GM12878 (cell line): ENCODE results near the gene TMEM229B. TPM values are rescaled to one million over a fixed set of nuclear protein-coding genes. Genes with fewer than 3 reads are reported as not detected.

Source experiments
- ATAC-seq: fragments of 200-7000 bp; cut with Tn5 transposase; 3 replicates; pipeline ENCODE4 v1.9.1; 2020; ENCODE audit warnings: mild to moderate bottlenecking, moderate library complexity
- BruUV-seq: library from RNA; stranded (reverse); fragments of 400-500 nt; replicated peaks from 2 replicates; lab custom pipeline; 2021; lab: Mats Ljungman, UMichigan
- CTCF ChIA-PET: fragments of 300-600 bp; sonication (Branson Sonifier 250); formaldehyde crosslinking; extraction: SDS; loops from one replicate; lab custom pipeline; 2021; ENCODE audit warnings: inconsistent platforms; lab: Yijun Ruan, JAX
- POLR2A ChIA-PET: fragments of 350-600 bp; formaldehyde crosslinking; extraction: SDS; loops from one replicate; lab custom pipeline; 2021; ENCODE audit warnings: inconsistent platforms; lab: Charles Lee
- RAD21 ChIA-PET: fragments of 300-600 bp; sonication (Branson Sonifier 250); formaldehyde crosslinking; loops from one replicate; lab custom pipeline; 2023; ENCODE audit warnings: antibody characterized with exemption; ENCODE audit not compliant: unreplicated experiment; lab: Charles Lee
- SMC1A ChIA-PET: fragments of 300-600 bp; sonication (Branson Sonifier 250); formaldehyde crosslinking; loops from one replicate; lab custom pipeline; 2023; ENCODE audit not compliant: unreplicated experiment, uncharacterized antibody; lab: Charles Lee
- DNase-seq: peaks from one replicate; pipeline ENCODE4 v3.0.0-alpha.2; 2011; ENCODE audit warnings: low read depth, low spot score
- FAIRE-seq: peaks from 3 replicates; lab custom pipeline; 2011; peaks lifted over from hg19 to GRCh38; lab: Jason Lieb, UNC
- H2AFZ ChIP-seq: 2 replicates; pipeline ENCODE4 v1.6.0; 2011; ENCODE audit warnings: low read depth, low read length, control low read depth; ENCODE audit not compliant: control insufficient read depth
- H3K27ac ChIP-seq: 2 replicates; pipeline ENCODE4 v1.5.1; 2011; ENCODE audit warnings: control low read depth; ENCODE audit not compliant: control insufficient read depth, insufficient read depth
- H3K27me3 ChIP-seq, 2 experiments: replicated peaks in 1 of 2; 2 replicates each; pipeline versions ENCODE4 v1.6.0 to v1.6.1; 2011; ENCODE audit warnings: low read length in 1 of 2; ENCODE audit not compliant: control insufficient read depth in 2 of 2, insufficient read depth in 2 of 2
- H3K36me3 ChIP-seq, 2 experiments: 2 replicates each; pipeline ENCODE4 v1.5.1; 2011; ENCODE audit warnings: low read length in 1 of 2; ENCODE audit not compliant: control insufficient read depth in 2 of 2, insufficient read depth in 2 of 2
- H3K4me1 ChIP-seq: 2 replicates; pipeline ENCODE4 v1.6.1; 2011; ENCODE audit warnings: mild to moderate bottlenecking, low read length, moderate library complexity, mixed read lengths; ENCODE audit not compliant: control insufficient read depth, insufficient read depth
- H3K4me2 ChIP-seq: 2 replicates; pipeline ENCODE4 v1.6.0; 2011; ENCODE audit warnings: control low read depth; ENCODE audit not compliant: control insufficient read depth, insufficient read depth
- H3K4me3 ChIP-seq: fragments of 200-600 bp; sonication (generic); 2 replicates; pipeline ENCODE4 v1.5.1; 2016
- H3K79me2 ChIP-seq: 2 replicates; pipeline ENCODE4 v1.6.0; 2011; ENCODE audit warnings: low read length; ENCODE audit not compliant: control insufficient read depth, insufficient read depth
- H3K9ac ChIP-seq: 2 replicates; pipeline ENCODE4 v1.8.0; 2011; ENCODE audit warnings: low read length, control low read depth, mixed read lengths; ENCODE audit not compliant: control insufficient read depth, insufficient read depth
- H3K9me3 ChIP-seq: replicated peaks from 3 replicates; pipeline ENCODE4 v1.5.1; 2011; ENCODE audit warnings: mild to moderate bottlenecking, low read length; ENCODE audit not compliant: control insufficient read depth, insufficient read depth
- H4K20me1 ChIP-seq: 2 replicates; pipeline ENCODE4 v1.6.0; 2011; ENCODE audit not compliant: control insufficient read depth, insufficient read depth
- ATF7 ChIP-seq: fragments of 450-650 bp; IDR thresholded peaks from 2 replicates; pipeline ENCODE4 v1.6.1; 2016; ENCODE audit warnings: low read depth, mild to moderate bottlenecking
- MTA3 ChIP-seq: IDR thresholded peaks from 2 replicates; pipeline ENCODE4 v1.6.1; 2012; ENCODE audit warnings: low read length, inconsistent platforms, borderline replicate concordance
- NFYA ChIP-seq: IDR thresholded peaks from 2 replicates; pipeline ENCODE4 v1.6.1; 2011; ENCODE audit warnings: low read depth, mild to moderate bottlenecking, low read length, improper control_type of control experiment, borderline replicate concordance
- NRF1 ChIP-seq: conservative IDR thresholded peaks from 2 replicates; pipeline ENCODE4 v1.6.1; 2011; ENCODE audit warnings: mild to moderate bottlenecking, low read depth, low read length, improper control_type of control experiment
- TARDBP ChIP-seq: IDR thresholded peaks from 2 replicates; pipeline ENCODE4 v1.6.1; 2016; ENCODE audit warnings: borderline replicate concordance
- TBL1XR1 ChIP-seq: IDR thresholded peaks from 2 replicates; pipeline ENCODE4 v1.6.1; 2012; ENCODE audit warnings: low read depth, low read length, improper control_type of control experiment
- ZZZ3 ChIP-seq: IDR thresholded peaks from 2 replicates; pipeline ENCODE4 v1.6.1; 2011; ENCODE audit warnings: low read depth; ENCODE audit not compliant: control insufficient read depth, insufficient read length
- WGBS: methylation state at CpG from one replicate; pipeline ENCODE4 v1.1.6; 2016; ENCODE audit warnings: low lambda C conversion rate; ENCODE audit not compliant: insufficient replicate concordance, insufficient coverage; ENCODE audit errors: missing lambda C conversion rate; 5-methylcytosine and 5-hydroxymethylcytosine counted together
- in situ Hi-C: fragments of 300-500 bp; cut with MboI; formaldehyde crosslinking; loops from 9 replicates; pipeline ENCODE4 v1.14.3; 2018; ENCODE audit warnings: mixed read lengths
- intact Hi-C: fragments of 100-400 bp; cut with micrococcal nuclease; formaldehyde crosslinking; loops from one replicate; pipeline ENCODE4 v1.14.2; 2022; ENCODE audit not compliant: unreplicated experiment
- polyA plus RNA-seq, 11 experiments: library from polyadenylated mRNA; depleted of rRNA in 4 of 11; unstranded in 6 of 11; stranded (reverse) in 5 of 11; fragments of >200 nt; fragmentation: Nextera tagmentation in 4 of 11; fragmentation: Illumina TruSeq in 1 of 11; extraction: Ambion mirVana in 4 of 11; extraction: Trizol in 1 of 11; gene quantifications; 1 replicate in 1 of 11; 2 replicates in 10 of 11; pipeline versions ENCODE4 v1.2.1 to v1.2.3, GENCODE V29; 2011 to 2016; ENCODE audit warnings: inconsistent platforms in 2 of 11, missing spikeins in 2 of 11, low read depth in 1 of 11
- total RNA-seq, 4 experiments: library from RNA; depleted of rRNA in 3 of 4; stranded (reverse); fragments of >200 nt in 3 of 4; fragmentation: Illumina TruSeq in 1 of 4; extraction: Trizol in 1 of 4; gene quantifications; 2 replicates each; pipeline versions ENCODE4 v1.2.1 to v1.2.3, GENCODE V29; 2013 to 2021
- TF ChIP-seq, protein P1 (sequence below): fragments of 450-650 bp; IDR thresholded peaks from 2 replicates; pipeline ENCODE4 v1.6.1; 2017; ENCODE audit warnings: mild to moderate bottlenecking, moderate library complexity

Gene TMEM229B
- total and polyA plus RNA-seq, 10 of the 15 experiments (the other 5 are each of a cell fraction or from before 2014, with no cell fraction given), result 0.24 to 5.3 (median 1.7) TPM

DNA sequence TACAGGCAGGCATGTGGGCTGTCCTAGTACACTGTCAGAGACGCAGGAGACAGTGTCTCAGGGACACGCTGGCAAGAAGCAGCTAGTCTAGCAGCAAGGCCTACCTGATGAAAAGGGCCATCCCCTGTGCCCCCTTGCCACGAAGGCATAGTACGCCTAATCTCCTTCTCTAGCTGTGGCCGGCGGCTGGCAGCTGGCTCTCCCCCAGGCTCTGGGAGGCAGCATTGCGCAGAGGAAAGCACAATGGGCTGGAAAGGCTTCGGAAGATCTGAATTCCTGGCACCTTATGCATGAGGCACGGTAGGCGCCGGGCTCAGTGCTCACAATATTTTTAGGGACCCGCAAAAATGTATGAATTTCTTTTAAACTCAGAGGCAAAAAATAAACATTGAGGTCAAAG, 28.6 kb upstream of the TMEM229B start (continued):
- TF ChIP-seq NFYA (no peak), ZZZ3 (no peak)
- TF ChIP-seq, protein P1, sequence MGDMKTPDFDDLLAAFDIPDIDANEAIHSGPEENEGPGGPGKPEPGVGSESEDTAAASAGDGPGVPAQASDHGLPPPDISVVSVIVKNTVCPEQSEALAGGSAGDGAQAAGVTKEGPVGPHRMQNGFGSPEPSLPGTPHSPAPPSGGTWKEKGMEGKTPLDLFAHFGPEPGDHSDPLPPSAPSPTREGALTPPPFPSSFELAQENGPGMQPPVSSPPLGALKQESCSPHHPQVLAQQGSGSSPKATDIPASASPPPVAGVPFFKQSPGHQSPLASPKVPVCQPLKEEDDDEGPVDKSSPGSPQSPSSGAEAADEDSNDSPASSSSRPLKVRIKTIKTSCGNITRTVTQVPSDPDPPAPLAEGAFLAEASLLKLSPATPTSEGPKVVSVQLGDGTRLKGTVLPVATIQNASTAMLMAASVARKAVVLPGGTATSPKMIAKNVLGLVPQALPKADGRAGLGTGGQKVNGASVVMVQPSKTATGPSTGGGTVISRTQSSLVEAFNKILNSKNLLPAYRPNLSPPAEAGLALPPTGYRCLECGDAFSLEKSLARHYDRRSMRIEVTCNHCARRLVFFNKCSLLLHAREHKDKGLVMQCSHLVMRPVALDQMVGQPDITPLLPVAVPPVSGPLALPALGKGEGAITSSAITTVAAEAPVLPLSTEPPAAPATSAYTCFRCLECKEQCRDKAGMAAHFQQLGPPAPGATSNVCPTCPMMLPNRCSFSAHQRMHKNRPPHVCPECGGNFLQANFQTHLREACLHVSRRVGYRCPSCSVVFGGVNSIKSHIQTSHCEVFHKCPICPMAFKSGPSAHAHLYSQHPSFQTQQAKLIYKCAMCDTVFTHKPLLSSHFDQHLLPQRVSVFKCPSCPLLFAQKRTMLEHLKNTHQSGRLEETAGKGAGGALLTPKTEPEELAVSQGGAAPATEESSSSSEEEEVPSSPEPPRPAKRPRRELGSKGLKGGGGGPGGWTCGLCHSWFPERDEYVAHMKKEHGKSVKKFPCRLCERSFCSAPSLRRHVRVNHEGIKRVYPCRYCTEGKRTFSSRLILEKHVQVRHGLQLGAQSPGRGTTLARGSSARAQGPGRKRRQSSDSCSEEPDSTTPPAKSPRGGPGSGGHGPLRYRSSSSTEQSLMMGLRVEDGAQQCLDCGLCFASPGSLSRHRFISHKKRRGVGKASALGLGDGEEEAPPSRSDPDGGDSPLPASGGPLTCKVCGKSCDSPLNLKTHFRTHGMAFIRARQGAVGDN, result no peak

DNA sequence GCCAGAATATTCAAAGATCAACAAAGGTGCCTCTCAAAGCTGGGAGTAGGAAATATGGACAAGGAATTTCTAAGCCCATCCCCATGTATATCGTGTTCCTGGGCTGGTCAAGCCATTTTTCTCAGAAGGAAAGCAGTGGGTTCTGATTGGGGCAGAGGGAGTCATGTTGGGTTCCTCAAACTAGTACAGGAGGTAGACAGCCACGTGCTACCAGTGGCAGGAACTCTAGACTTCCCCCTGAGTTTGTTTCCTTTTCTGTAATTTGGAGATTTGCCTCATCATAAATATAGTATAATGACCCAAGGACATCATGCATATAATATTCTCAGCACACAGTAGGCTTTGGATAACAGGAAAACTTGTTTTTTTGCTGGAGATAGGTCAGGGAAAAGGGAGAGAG, 28.2 kb upstream of the TMEM229B start:
- H3K27ac ChIP-seq, result no peak overlapping the region
- ChIA-PET RAD21 (no interaction called here), POLR2A (no interaction called here), CTCF (interaction anchor here (0.6 to 2.5 kb wide), 6 partner anchors 9 to 211 kb away, joined by 3 to 11 read pairs (median 4); no protein-coding TSS in a partner anchor), SMC1A (interaction anchor here (0.8 to 1.6 kb wide), 4 partner anchors 8 to 70 kb away, joined by 3 to 5 read pairs (median 4); partner anchors contain the start of gene TMEM229B)
- BruUV-seq, result no TSS peak
- H3K79me2 ChIP-seq, result no peaks in the 10 kb centered on the region
- no peak for FAIRE-seq
- intact Hi-C loops, result no loop called here
- no peaks in the 10 kb centered on the region for H4K20me1 ChIP-seq
- 4% methylated on average over 2 of the region's 2 CpGs for WGBS
- H3K9me3 ChIP-seq, result no peaks in the 10 kb centered on the region
- H3K36me3 ChIP-seq, result no peaks in the 10 kb centered on the region
- H2AFZ ChIP-seq, result no peak overlapping the region
- TF ChIP-seq TBL1XR1 (no peak), MTA3 (no peak), ATF7 (no peak), TARDBP (no peak), NRF1 (no peak)
- H3K9ac ChIP-seq, result no peak overlapping the region
- H3K4me2 ChIP-seq, result no peak overlapping the region
- in situ Hi-C loops, result no loop called here
- H3K27me3 ChIP-seq, result peaks cover 0 to 3% of the 10 kb centered on the region in 2 experiments; a peak in 2 of 4 replicates
- peaks cover 20% of the 10 kb centered on the region for H3K4me1 ChIP-seq
- no peak for DNase-seq
- ATAC-seq, result no peak
- no peak overlapping the region for H3K4me3 ChIP-seq
